Peyer's patch (tissue), 4 donors: ENCODE measurements around the gene MGRN1. TPM values are rescaled to one million over a fixed set of nuclear protein-coding genes. Genes with fewer than 3 reads are reported as not detected.

Experiments used
- DNase-seq, 3 donors: peaks; one replicate each; pipeline ENCODE4 v3.0.0-alpha.2; 2017 to 2019
- H3K27ac ChIP-seq, 4 donors: fragments of 200-600 bp; sonication (generic); one replicate each; pipeline ENCODE4 v1.5.1; 2016 to 2019
- H3K27me3 ChIP-seq, 2 donors: fragments of 200-600 bp; sonication (generic); one replicate each; pipeline ENCODE4 v1.5.1; 2019
- H3K36me3 ChIP-seq, 3 donors: fragments of 200-600 bp; sonication (generic); one replicate each; pipeline ENCODE4 v1.5.1; 2016 to 2019
- H3K4me1 ChIP-seq, 4 donors: fragments of 200-600 bp; sonication (generic); one replicate each; pipeline ENCODE4 v1.5.1; 2016 to 2019
- H3K4me3 ChIP-seq, 4 donors: fragments of 200-600 bp; sonication (generic); 1 replicate in 3 of 4; 2 replicates in 1 of 4; pipeline ENCODE4 v1.5.1; 2016 to 2019; ENCODE audit warnings: mild to moderate bottlenecking in 1 of 4
- H3K9me3 ChIP-seq, 4 donors: fragments of 200-600 bp; sonication (generic); one replicate each; pipeline ENCODE4 v1.5.1; 2016 to 2019; ENCODE audit warnings: mild to moderate bottlenecking in 1 of 4
- POLR2A ChIP-seq, 2 donors: fragments of 450-650 bp; IDR thresholded peaks; one replicate each; pipeline ENCODE4 v1.5.1; 2017; ENCODE audit warnings: antibody characterized with exemption in 2 of 2, mild to moderate bottlenecking in 2 of 2, moderate library complexity in 2 of 2
- total RNA-seq, 4 donors: library from RNA; depleted of rRNA; stranded (reverse); fragments of >200 nt; gene quantifications; one replicate each; pipeline ENCODE4 v1.1.0, GENCODE V29; 2016
- TF ChIP-seq, protein P1 (sequence below), 6 experiments: fragments of 450-650 bp in 4 of 6; fragments of 200-600 bp in 2 of 6; sonication (generic) in 1 of 6; IDR thresholded peaks; one replicate each; pipeline ENCODE4 v1.5.1; 2017 to 2019; ENCODE audit warnings: antibody characterized with exemption in 6 of 6, mild to moderate bottlenecking in 3 of 6, moderate library complexity in 1 of 6

Gene MGRN1
- total RNA-seq, 4 donors from 2014 or later, result 74.1 to 147 (median 93.8) TPM

DNA sequence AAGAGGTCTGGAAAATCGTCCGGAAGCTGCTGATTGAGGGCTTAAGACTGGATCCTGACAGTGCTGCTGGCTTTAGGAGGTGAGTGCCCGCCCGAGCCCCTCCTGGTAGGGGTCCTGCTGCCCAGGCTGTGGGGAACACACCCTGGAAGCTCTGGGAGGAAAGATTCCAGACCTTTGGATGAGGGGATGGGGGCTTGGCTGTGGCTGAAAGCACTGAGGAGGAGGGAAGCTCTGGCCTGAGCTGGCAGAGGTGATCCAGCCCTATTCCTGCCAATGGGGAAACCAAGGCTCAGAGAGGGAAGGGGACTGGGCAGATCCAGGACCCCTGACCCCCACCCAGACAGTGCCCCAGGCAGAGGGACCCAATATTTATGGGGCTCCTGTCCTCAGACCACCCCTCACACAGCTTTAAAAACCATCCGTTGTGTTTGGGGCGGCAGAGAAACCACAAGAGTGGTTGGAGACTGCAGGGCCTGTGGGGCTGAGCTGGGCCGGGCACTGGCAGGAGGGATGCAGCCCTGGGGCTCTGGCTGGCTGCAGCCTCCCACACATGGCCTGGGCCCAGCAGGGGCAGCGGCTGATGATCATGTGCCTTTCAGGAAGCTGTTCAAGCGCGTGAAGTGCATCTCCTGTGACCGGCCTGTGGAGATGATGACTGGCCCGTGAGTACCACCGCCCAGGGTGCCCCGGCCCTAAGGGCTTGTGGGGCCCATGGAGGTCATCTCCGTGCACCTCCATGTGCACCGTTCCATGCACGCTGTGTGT is 32.7 kb upstream of the MGRN1 start:
- no peak for TF ChIP-seq POLR2A (IDR thresholded peaks at IDR 0.05)
- TF ChIP-seq, protein P1, sequence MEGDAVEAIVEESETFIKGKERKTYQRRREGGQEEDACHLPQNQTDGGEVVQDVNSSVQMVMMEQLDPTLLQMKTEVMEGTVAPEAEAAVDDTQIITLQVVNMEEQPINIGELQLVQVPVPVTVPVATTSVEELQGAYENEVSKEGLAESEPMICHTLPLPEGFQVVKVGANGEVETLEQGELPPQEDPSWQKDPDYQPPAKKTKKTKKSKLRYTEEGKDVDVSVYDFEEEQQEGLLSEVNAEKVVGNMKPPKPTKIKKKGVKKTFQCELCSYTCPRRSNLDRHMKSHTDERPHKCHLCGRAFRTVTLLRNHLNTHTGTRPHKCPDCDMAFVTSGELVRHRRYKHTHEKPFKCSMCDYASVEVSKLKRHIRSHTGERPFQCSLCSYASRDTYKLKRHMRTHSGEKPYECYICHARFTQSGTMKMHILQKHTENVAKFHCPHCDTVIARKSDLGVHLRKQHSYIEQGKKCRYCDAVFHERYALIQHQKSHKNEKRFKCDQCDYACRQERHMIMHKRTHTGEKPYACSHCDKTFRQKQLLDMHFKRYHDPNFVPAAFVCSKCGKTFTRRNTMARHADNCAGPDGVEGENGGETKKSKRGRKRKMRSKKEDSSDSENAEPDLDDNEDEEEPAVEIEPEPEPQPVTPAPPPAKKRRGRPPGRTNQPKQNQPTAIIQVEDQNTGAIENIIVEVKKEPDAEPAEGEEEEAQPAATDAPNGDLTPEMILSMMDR (IDR thresholded peaks at IDR 0.05), result no peak
- DNase-seq, result no peak

DNA sequence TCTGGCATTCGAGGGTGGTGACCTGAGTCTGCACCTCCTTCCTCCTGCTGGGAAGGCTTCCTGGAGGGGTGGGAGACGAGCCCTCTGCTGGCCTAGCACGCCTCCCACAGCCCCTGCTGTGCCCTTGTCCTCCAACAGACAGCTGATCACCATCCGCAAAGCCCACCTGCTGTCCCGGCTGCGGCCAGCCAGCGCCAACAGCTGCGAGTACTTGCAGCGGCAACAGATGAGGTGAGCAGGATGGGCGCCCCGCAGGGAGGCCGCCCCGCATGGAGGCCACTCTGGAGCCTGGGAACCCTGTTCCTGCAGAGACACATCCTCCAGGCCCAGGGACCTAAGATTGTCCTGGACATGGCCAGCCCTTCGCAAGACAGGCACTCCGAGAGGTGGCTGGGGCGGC is 31.5 kb upstream of the MGRN1 start:
- Histone ChIP-seq H3K36me3 (no peaks in the 10 kb centered on the region), H3K4me1 (no peaks in the 10 kb centered on the region), H3K27me3 (no peaks in the 10 kb centered on the region), H3K9me3 (no peaks in the 10 kb centered on the region), H3K27ac (no peak overlapping the region), H3K4me3 (no peak overlapping the region)
- no peak for DNase-seq
- no peak for TF ChIP-seq POLR2A (IDR thresholded peaks at IDR 0.05)
- TF ChIP-seq, protein P1 (IDR thresholded peaks at IDR 0.05), result no peak

More for the DNA sequence above, 32.7 kb upstream of the MGRN1 start:
- no peaks in the 10 kb centered on the region for H3K9me3 ChIP-seq
- H3K4me1 ChIP-seq, result no peaks in the 10 kb centered on the region
- no peaks in the 10 kb centered on the region for H3K27me3 ChIP-seq
- no peak overlapping the region for H3K27ac ChIP-seq
- no peak overlapping the region for H3K4me3 ChIP-seq
- H3K36me3 ChIP-seq, result no peaks in the 10 kb centered on the region

DNA sequence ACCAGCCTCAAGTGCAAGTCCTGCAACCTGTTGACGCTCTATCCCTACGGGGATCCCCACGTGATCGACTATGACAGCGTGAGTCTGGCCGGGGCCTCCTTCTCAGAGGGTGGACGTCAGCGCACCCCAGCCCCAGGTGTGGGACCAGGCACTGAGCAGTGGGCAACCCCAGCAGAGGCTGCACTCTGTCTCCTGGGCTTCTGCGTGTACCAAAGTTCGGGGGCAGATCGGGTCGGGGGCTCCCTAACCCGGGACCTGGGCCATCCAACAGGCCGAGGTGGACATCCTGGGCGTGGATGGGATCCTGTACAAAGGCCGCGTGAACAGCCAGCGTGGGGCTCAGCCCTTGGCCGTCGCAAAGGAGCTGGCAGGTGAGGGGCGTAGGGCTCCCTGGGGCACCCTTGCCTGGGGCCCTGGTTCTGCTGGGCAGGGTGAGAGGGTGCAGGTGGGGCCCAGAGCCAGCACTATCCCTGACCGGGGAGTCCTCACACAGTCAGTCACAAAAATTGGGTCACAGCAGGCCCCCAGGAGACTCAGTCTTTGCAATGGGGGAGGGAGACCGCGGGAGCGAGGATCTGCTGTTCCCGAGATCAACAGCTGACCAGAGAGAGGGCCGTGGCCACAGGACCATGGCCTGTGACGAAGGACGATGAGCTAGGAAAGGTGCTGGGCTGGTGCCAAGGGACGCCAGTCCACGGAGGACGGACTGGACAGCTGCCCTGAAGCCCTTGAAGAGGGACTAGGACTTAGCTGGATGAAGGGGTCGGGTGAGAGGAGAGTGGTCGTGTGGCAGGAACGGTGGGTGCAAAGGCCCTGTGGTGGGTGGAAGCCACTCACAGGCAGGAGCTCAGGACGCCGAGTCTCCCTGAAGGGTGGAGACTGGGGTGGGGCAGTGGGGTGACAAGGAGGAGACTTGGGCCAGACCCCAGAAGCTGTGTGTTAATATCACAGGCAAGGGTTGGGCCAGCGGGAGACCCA is 29.9 kb upstream of the MGRN1 start:
- TF ChIP-seq, protein P1 (IDR thresholded peaks at IDR 0.05), result no peak
- no peak for TF ChIP-seq POLR2A (IDR thresholded peaks at IDR 0.05)
- no peak overlapping the region for H3K27ac ChIP-seq

DNA sequence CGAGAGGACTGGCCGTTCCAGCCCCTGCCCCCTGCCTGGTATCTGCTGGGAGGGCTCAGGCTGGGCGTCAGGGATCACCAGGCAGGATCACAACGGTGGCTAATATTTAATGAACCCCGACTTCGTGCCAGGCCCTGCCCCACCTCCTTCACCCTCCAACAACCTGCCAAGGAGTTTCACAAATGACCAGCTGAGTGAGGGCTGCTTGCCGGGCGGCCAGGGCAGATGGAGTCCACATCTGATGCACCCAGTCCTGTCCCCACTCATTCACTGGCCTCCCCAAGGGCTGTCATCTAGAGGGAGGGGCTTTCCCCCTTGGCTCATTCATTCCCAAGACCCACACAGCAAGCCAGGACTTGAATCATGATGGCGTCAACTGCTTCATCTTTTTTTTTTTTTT is 27.5 kb upstream of the MGRN1 start:
- no peak overlapping the region for H3K4me3 ChIP-seq
- H3K4me1 ChIP-seq, result no peaks in the 10 kb centered on the region
- TF ChIP-seq POLR2A (IDR thresholded peaks at IDR 0.05), result no peak
- TF ChIP-seq, protein P1 (IDR thresholded peaks at IDR 0.05), result no peak
- no peaks in the 10 kb centered on the region for H3K27me3 ChIP-seq
- H3K9me3 ChIP-seq, result no peaks in the 10 kb centered on the region
- no peak for DNase-seq
- H3K36me3 ChIP-seq, result no peaks in the 10 kb centered on the region
- H3K27ac ChIP-seq, result no peak overlapping the region

More for the DNA sequence above, 29.9 kb upstream of the MGRN1 start:
- H3K9me3 ChIP-seq, result no peaks in the 10 kb centered on the region
- H3K4me1 ChIP-seq, result no peaks in the 10 kb centered on the region
- no peak for DNase-seq
- H3K4me3 ChIP-seq, result no peak overlapping the region
- no peaks in the 10 kb centered on the region for H3K27me3 ChIP-seq
- H3K36me3 ChIP-seq, result no peaks in the 10 kb centered on the region

DNA sequence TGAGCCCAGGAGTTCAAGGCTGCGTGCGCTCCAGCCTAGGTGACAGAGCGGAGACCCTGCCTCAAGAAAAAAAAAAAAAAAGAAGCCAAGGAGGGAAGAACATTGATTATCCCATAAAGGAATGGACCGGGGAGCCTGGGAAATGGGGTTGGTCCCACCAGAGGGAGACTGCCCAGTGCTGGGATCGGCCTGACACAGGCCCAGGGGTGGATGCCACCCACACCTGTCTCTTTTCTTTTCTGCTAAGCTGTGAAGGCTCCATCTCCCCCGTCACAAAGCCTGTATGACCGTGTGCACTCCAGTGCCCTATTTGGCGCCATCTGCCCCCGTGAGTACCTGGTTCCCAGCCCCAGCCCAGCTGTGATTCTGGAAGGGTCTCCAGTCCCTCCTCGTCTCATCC is 25.6 kb upstream of the MGRN1 start:
- TF ChIP-seq, protein P1 (IDR thresholded peaks at IDR 0.05), result no peak
- no peak for TF ChIP-seq POLR2A (IDR thresholded peaks at IDR 0.05)
- H3K4me1 ChIP-seq, result peaks cover 0 to 6% (median 0%) of the 10 kb centered on the region in 4 donors
- no peak for DNase-seq
- H3K27me3 ChIP-seq, result no peaks in the 10 kb centered on the region
- no peak overlapping the region for H3K4me3 ChIP-seq
- no peaks in the 10 kb centered on the region for H3K36me3 ChIP-seq
- H3K9me3 ChIP-seq, result no peaks in the 10 kb centered on the region
- H3K27ac ChIP-seq, result no peak overlapping the region
